Measurements from ENCODE around the gene PCED1B.

DNA sequence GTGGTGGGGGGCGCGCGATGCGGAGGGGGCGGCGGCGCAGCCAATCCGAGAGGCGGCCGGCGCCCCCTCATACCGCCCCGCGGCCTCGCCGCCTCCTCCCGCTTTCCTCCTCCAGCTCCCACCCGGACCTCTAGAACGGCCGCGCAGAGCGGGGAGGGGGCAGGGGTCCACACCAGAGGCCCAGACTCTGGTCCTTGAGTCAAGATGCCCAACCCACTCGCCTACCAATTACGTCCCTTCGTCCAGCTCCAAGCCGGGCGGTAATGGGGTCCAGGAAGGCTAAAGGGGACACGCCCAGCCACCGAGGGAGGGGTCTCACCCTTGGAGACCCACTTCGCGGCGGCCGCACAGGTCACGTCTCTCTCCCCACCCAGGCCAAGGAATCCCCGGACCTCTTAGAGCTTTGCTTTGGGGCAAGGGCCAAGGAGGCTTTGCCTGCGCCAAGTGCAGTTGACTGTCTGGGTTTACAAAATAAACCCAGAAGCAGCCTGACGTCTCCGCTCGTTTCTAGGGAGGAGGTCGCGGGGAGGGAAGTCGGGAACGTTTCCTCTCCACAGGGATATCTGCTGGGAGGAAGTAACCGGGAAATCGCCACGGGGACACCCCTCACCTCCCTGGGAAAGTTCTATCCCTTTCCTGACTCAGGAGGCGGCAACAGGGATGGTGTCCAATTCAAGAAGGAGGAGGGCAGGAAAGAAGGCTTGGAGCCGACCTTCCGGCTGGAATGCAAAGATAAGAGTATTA, 732 bp downstream of the PCED1B start:
- TF ChIP-seq CTCF (IDR thresholded peaks at IDR 0.05), result no peak
- TF ChIP-seq EZH2 (IDR thresholded peaks at IDR 0.05; ENCODE audit: borderline replicate concordance, insufficient read depth, low read depth, low read length, poor library complexity, severe bottlenecking), result no peak
